PC-3 (cell line): ENCODE data around the gene ABCD3. TPM values are rescaled to one million over a fixed set of nuclear protein-coding genes. Genes with fewer than 3 reads are reported as not detected.

Experiments
- ATAC-seq: fragments of 200-7000 bp; cut with Tn5 transposase; 2 replicates; pipeline ENCODE4 v1.9.1; 2020; ENCODE audit warnings: mild to moderate bottlenecking, moderate library complexity
- BruUV-seq: library from RNA; stranded (reverse); fragments of 400-500 nt; replicated peaks from 2 replicates; lab custom pipeline; 2021; lab: Mats Ljungman, UMichigan
- CTCF ChIA-PET: fragments of 300-600 bp; sonication (Branson Sonifier 250); formaldehyde crosslinking; loops from one replicate; lab custom pipeline; 2022; ENCODE audit warnings: antibody characterized with exemption; lab: Charles Lee
- POLR2A ChIA-PET: fragments of 300-600 bp; sonication (Branson Sonifier 250); formaldehyde crosslinking; loops from one replicate; lab custom pipeline; 2022; ENCODE audit warnings: antibody characterized with exemption; ENCODE audit not compliant: unreplicated experiment; lab: Charles Lee
- DNase-seq: peaks from one replicate; pipeline ENCODE4 v3.0.0-alpha.2; 2015
- H2AFZ ChIP-seq: fragments of 300-600 bp; sonication (generic); 2 replicates; pipeline ENCODE4 v1.6.0; 2016; ENCODE audit warnings: antibody characterized with exemption, low read length
- H3F3A ChIP-seq: fragments of 300-600 bp; sonication (generic); one replicate; pipeline ENCODE4 v1.6.0; 2017; ENCODE audit warnings: antibody characterized with exemption, low read length, control low read depth, mild to moderate bottlenecking; ENCODE audit not compliant: unreplicated experiment
- H3K27ac ChIP-seq: fragments of 300-600 bp; sonication (generic); 2 replicates; pipeline ENCODE4 v1.5.1; 2016; ENCODE audit warnings: mild to moderate bottlenecking, low read length
- H3K27me3 ChIP-seq: fragments of 300-600 bp; sonication (generic); 2 replicates; pipeline ENCODE4 v1.6.1; 2016; ENCODE audit warnings: low read length, mixed read lengths
- H3K36me3 ChIP-seq: fragments of 300-600 bp; sonication (generic); 2 replicates; pipeline ENCODE4 v1.6.1; 2016; ENCODE audit warnings: low read depth, mixed run types, low read length, mixed read lengths
- H3K4me1 ChIP-seq: fragments of 300-600 bp; sonication (generic); 2 replicates; pipeline ENCODE4 v1.5.1; 2016; ENCODE audit warnings: low read length; ENCODE audit not compliant: insufficient read depth
- H3K4me2 ChIP-seq: fragments of 300-600 bp; sonication (generic); 2 replicates; pipeline ENCODE4 v1.6.0; 2016; ENCODE audit warnings: low read length
- H3K4me3 ChIP-seq: fragments of 300-600 bp; sonication (generic); 2 replicates; pipeline ENCODE4 v1.5.1; 2016; ENCODE audit warnings: mild to moderate bottlenecking, low read length, mixed read lengths
- H3K79me2 ChIP-seq: fragments of 300-600 bp; sonication (generic); 2 replicates; pipeline ENCODE4 v1.6.1; 2017; ENCODE audit warnings: low read length, mixed read lengths
- H3K9ac ChIP-seq: fragments of 300-600 bp; sonication (generic); 2 replicates; pipeline ENCODE4 v1.6.0; 2016; ENCODE audit warnings: mild to moderate bottlenecking, low read length
- H3K9me2 ChIP-seq: fragments of 300-600 bp; sonication (generic); replicated peaks from 2 replicates; pipeline ENCODE4 v1.6.1; 2016; ENCODE audit warnings: mixed run types, low read length, mixed read lengths
- H3K9me3 ChIP-seq: fragments of 300-600 bp; sonication (generic); 2 replicates; pipeline ENCODE4 v1.6.1; 2016; ENCODE audit warnings: low read length, mixed read lengths
- H4K20me1 ChIP-seq: fragments of 300-600 bp; sonication (generic); 2 replicates; pipeline ENCODE4 v1.6.1; 2016; ENCODE audit warnings: low read length, mixed read lengths
- CTCF ChIP-seq: fragments of 300-600 bp; sonication (generic); conservative IDR thresholded peaks from 2 replicates; pipeline ENCODE4 v1.5.1; 2017; ENCODE audit warnings: antibody characterized with exemption, low read depth, mild to moderate bottlenecking, low read length
- EZH2 ChIP-seq: fragments of 300-600 bp; sonication (generic); IDR thresholded peaks from one replicate; pipeline ENCODE4 v1.6.1; 2017; ENCODE audit warnings: antibody characterized with exemption, mild to moderate bottlenecking, low read length; ENCODE audit not compliant: unreplicated experiment
- EZH2phosphoT487 ChIP-seq: fragments of 300-600 bp; sonication (generic); IDR thresholded peaks from 2 replicates; pipeline ENCODE4 v1.6.1; 2018; ENCODE audit warnings: mild to moderate bottlenecking, antibody characterized with exemption, low read length, borderline replicate concordance
- intact Hi-C: fragments of 100-400 bp; cut with micrococcal nuclease; formaldehyde crosslinking; loops from 2 replicates; pipeline ENCODE4 v1.9.0; 2023
- total RNA-seq: library from RNA; depleted of rRNA; stranded (reverse); fragments of >200 nt; gene quantifications from 2 replicates; pipeline ENCODE4 v1.2.3, GENCODE V29; 2014

ABCD3 gene
- total RNA-seq, 1 experiment from 2014 or later = 36.3 TPM

GRCh38 chr1:94535095-94535494 is 116.9 kb downstream of the ABCD3 start:
- H3K4me3 ChIP-seq = no peak overlapping the region
- H2AFZ ChIP-seq = no peak overlapping the region
- POLR2A ChIA-PET = no interaction called here
- no peaks in the 10 kb centered on the region for H4K20me1 ChIP-seq
- H3K36me3 ChIP-seq = peaks cover 8% of the 10 kb centered on the region; the same call in 1 of the 2 replicates
- ATAC-seq (no peak), DNase-seq (no peak)
- no peak overlapping the region for H3K4me2 ChIP-seq
- no peaks in the 10 kb centered on the region for H3F3A ChIP-seq
- H3K79me2 ChIP-seq = no peaks in the 10 kb centered on the region
- H3K4me1 ChIP-seq = peaks cover 32% of the 10 kb centered on the region
- H3K9ac ChIP-seq = no peak overlapping the region
- no peaks in the 10 kb centered on the region for H3K27me3 ChIP-seq
- no peaks in the 10 kb centered on the region for H3K9me2 ChIP-seq
- intact Hi-C loops = loop anchor here (10.0 kb wide), 1 partner anchor 510 kb away; no protein-coding TSS in a partner anchor
- CTCF ChIA-PET = interaction anchor here (0.6 kb wide), 1 partner anchor 271 kb away, joined by 4 read pairs; no protein-coding TSS in a partner anchor
- no peaks in the 10 kb centered on the region for H3K9me3 ChIP-seq
- no TSS peak for BruUV-seq
- no peak overlapping the region for H3K27ac ChIP-seq
- no peak for TF ChIP-seq CTCF
- TF ChIP-seq EZH2 = no peak
- no peak for TF ChIP-seq EZH2phosphoT487

- intact Hi-C loops = loop anchor here (10.0 kb wide), 1 partner anchor 509 kb away; no protein-coding TSS in a partner anchor
- no peaks in the 10 kb centered on the region for H4K20me1 ChIP-seq
These were observed 117.7 kb downstream of the ABCD3 start for GRCh38 chr1:94535879-94536278.

More at GRCh38 chr1:94535879-94536278, 117.7 kb downstream of the ABCD3 start:
- Histone ChIP-seq H3K9me2 (no peaks in the 10 kb centered on the region), H3K4me1 (peaks cover 39% of the 10 kb centered on the region), H3K36me3 (peaks cover 8% of the 10 kb centered on the region; the same call in 1 of the 2 replicates), H3K9me3 (no peaks in the 10 kb centered on the region), H3K79me2 (peaks cover 7% of the 10 kb centered on the region), H3K9ac (no peak overlapping the region), H3K27ac (no peak overlapping the region), H3K4me3 (no peak overlapping the region), H2AFZ (no peak overlapping the region), H3F3A (no peaks in the 10 kb centered on the region), H3K4me2 (no peak overlapping the region), H3K27me3 (no peaks in the 10 kb centered on the region)
- POLR2A ChIA-PET = no interaction called here
- DNase-seq (no peak), ATAC-seq (no peak)
- CTCF ChIA-PET = no interaction called here
- no TSS peak for BruUV-seq
- TF ChIP-seq CTCF (no peak), EZH2 (no peak), EZH2phosphoT487 (no peak)
